ENCODE data around the gene KIF19. TPM values are rescaled to one million over a fixed set of nuclear protein-coding genes. Genes with fewer than 3 reads are reported as not detected.

KIF19 gene
- total RNA-seq, 1 donor from 2014 or later, result 2.2 TPM

GRCh38 chr17:74358697-74359096 lies 32.7 kb downstream of the KIF19 start:
- Mint-ChIP-seq H3K4me1 (ENCODE audit: low read depth) (peaks cover 7% of the 10 kb centered on the region), H3K9me3 (ENCODE audit: low read depth) (no peaks in the 10 kb centered on the region), H3K27me3 (peaks cover 43% of the 10 kb centered on the region), H3K27ac (no peak overlapping the region), H3K36me3 (ENCODE audit: insufficient read depth) (no peaks in the 10 kb centered on the region), H3K4me3 (ENCODE audit: low read depth) (no peak overlapping the region)
- no peak for DNase-seq (ENCODE audit: low spot score, unreplicated experiment)
- TF ChIP-seq CTCF (IDR thresholded peaks at IDR 0.05; ENCODE audit: unreplicated experiment), result no peak

GRCh38 chr17:74359916-74360315 lies 33.9 kb downstream of the KIF19 start:
- DNase-seq (ENCODE audit: low spot score, unreplicated experiment), result no peak
- no peak for TF ChIP-seq CTCF (IDR thresholded peaks at IDR 0.05; ENCODE audit: unreplicated experiment)
- Mint-ChIP-seq H3K9me3 (ENCODE audit: low read depth) (no peaks in the 10 kb centered on the region), H3K27me3 (peaks cover 31% of the 10 kb centered on the region), H3K4me3 (ENCODE audit: low read depth) (no peak overlapping the region), H3K27ac (no peak overlapping the region), H3K36me3 (ENCODE audit: insufficient read depth) (no peaks in the 10 kb centered on the region), H3K4me1 (ENCODE audit: low read depth) (peaks cover 7% of the 10 kb centered on the region)

- no peak for DNase-seq (ENCODE audit: low spot score, unreplicated experiment)
- peaks cover 7% of the 10 kb centered on the region for H3K4me1 Mint-ChIP-seq (ENCODE audit: low read depth)
- H3K4me3 Mint-ChIP-seq (ENCODE audit: low read depth), result no peak overlapping the region
- H3K36me3 Mint-ChIP-seq (ENCODE audit: insufficient read depth), result no peaks in the 10 kb centered on the region
- no peak overlapping the region for H3K27ac Mint-ChIP-seq
- no peaks in the 10 kb centered on the region for H3K9me3 Mint-ChIP-seq (ENCODE audit: low read depth)
- no peak for TF ChIP-seq CTCF (IDR thresholded peaks at IDR 0.05; ENCODE audit: unreplicated experiment)
- peaks cover 23% of the 10 kb centered on the region for H3K27me3 Mint-ChIP-seq
These were observed 34.8 kb downstream of the KIF19 start for GRCh38 chr17:74360899-74361229.

GRCh38 chr17:74361230-74362068 lies 35.4 kb downstream of the KIF19 start, which contains the start of gene BTBD17:
TSS of gene BTBD17 (minus strand) at chr17:74361868. CDS start at chr17:74361819, 49 bp downstream.
- H3K27ac Mint-ChIP-seq, result no peak within 1 kb of the TSS
- no peaks in the 10 kb centered on the region for H3K9me3 Mint-ChIP-seq (ENCODE audit: low read depth)
- DNase-seq (ENCODE audit: low spot score, unreplicated experiment), result peak; percentile 52
- H3K4me1 Mint-ChIP-seq (ENCODE audit: low read depth), result peaks cover 7% of the 10 kb centered on the region
- TF ChIP-seq CTCF (IDR thresholded peaks at IDR 0.05; ENCODE audit: unreplicated experiment), result peak; percentile 75
- no peaks in the 10 kb centered on the region for H3K36me3 Mint-ChIP-seq (ENCODE audit: insufficient read depth)
- H3K27me3 Mint-ChIP-seq, result peaks cover 18% of the 10 kb centered on the region
- no peak within 1 kb of the TSS for H3K4me3 Mint-ChIP-seq (ENCODE audit: low read depth)

- H3K27ac Mint-ChIP-seq, result no peak overlapping the region
- DNase-seq (ENCODE audit: low spot score, unreplicated experiment), result no peak
- no peak for TF ChIP-seq CTCF (IDR thresholded peaks at IDR 0.05; ENCODE audit: unreplicated experiment)
- H3K36me3 Mint-ChIP-seq (ENCODE audit: insufficient read depth), result no peaks in the 10 kb centered on the region
- H3K27me3 Mint-ChIP-seq, result peaks cover 17% of the 10 kb centered on the region
- peaks cover 7% of the 10 kb centered on the region for H3K4me1 Mint-ChIP-seq (ENCODE audit: low read depth)
- no peaks in the 10 kb centered on the region for H3K9me3 Mint-ChIP-seq (ENCODE audit: low read depth)
- no peak overlapping the region for H3K4me3 Mint-ChIP-seq (ENCODE audit: low read depth)
These were observed 36.0 kb downstream of the KIF19 start for GRCh38 chr17:74362069-74362405.

All from progenitor cell of endocrine pancreas (in vitro differentiated cells).